ENCODE measurements around the gene TPK1.

Gene TPK1

DNA sequence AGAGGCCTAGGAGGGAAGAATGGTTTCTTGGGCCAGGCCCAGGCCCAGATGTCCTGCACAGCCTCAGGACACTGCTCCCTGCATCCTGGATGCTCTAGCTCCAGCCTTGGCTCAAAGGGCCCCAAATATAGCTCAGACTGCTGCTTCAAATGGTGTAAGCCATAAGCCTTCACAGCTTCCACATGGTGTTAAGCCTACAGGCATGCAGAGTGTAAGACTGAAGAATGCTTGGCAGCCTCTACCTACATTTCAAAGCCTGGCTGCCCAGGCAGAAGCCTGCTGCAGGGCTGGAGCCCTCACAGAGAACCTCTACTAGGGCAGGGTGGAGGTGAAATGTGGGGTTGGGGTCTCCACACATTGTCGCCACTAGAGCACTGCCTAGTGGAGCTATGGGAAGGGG is 118.1 kb downstream of the TPK1 start:
- TF ChIP-seq, protein P1, sequence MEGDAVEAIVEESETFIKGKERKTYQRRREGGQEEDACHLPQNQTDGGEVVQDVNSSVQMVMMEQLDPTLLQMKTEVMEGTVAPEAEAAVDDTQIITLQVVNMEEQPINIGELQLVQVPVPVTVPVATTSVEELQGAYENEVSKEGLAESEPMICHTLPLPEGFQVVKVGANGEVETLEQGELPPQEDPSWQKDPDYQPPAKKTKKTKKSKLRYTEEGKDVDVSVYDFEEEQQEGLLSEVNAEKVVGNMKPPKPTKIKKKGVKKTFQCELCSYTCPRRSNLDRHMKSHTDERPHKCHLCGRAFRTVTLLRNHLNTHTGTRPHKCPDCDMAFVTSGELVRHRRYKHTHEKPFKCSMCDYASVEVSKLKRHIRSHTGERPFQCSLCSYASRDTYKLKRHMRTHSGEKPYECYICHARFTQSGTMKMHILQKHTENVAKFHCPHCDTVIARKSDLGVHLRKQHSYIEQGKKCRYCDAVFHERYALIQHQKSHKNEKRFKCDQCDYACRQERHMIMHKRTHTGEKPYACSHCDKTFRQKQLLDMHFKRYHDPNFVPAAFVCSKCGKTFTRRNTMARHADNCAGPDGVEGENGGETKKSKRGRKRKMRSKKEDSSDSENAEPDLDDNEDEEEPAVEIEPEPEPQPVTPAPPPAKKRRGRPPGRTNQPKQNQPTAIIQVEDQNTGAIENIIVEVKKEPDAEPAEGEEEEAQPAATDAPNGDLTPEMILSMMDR (IDR thresholded peaks at IDR 0.05; ENCODE audit: low read length, missing control alignments), result no peak
- H3K4me3 ChIP-seq (replicated peaks; ENCODE audit: low read depth, low read length), result no peak overlapping the region
- DNase-seq (ENCODE audit: low read depth), result no peak

DNA sequence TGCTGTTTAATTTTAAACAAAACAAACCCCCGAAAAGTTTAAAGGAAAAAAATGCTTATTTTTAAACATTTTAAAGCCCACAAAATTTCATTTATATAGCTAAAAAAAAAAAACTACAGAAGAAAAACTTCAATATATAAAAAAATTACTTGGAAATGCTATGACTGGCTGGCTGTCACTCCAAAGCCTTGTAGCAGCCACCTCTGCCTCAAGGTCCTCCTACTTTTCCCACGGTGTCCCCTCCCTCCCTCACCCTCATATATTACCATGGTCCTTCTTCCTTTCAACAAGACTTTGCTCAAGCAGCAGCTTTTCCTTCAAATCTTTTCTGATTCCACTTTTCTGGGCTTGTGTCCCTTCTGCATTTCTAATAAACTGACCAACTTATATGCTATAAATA is 122.0 kb downstream of the TPK1 start:
- no peak for DNase-seq (ENCODE audit: low read depth)
- TF ChIP-seq, protein P1 (IDR thresholded peaks at IDR 0.05; ENCODE audit: low read length, missing control alignments), result no peak
- no peak overlapping the region for H3K4me3 ChIP-seq (replicated peaks; ENCODE audit: low read depth, low read length)

DNA sequence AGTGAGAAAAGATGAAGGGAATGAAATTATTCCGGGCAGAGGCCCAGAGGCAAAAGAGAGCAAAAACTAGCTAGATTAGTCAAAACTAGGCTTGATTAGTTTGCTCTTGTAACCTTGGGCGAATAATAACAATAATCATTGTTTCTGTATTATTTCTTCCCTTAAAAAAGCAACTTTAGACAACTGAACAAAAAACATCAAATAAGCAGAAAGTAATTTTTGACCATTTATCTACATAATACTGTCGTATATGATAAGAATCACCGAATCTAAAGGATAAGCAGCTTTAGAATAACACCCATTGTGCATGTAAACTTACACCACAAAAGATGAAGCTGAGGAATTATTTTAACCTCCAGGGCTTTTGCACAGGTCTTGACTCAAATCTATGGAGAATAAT is 125.1 kb downstream of the TPK1 start:
- TF ChIP-seq, protein P1 (IDR thresholded peaks at IDR 0.05; ENCODE audit: low read length, missing control alignments), result no peak
- no peak for DNase-seq (ENCODE audit: low read depth)
- no peak overlapping the region for H3K4me3 ChIP-seq (replicated peaks; ENCODE audit: low read depth, low read length)

DNA sequence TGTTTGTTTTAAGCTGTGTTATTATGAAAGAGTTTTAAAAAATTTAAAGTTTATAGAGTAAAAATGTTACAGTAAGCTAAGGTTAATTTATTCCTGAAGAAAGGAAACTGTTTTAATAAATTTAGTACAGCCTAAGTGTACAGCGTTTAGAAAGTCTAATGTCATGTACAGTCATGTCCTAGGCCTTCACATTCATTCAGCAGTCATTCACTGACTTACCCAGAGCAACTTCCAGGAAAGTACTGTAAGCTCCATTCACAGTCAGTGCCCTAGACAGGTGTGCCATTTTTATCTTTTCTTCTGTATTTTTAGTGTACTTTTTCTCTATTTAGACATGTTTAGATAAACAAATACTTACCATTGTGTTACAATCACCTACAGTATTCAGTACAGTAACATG is 126.8 kb downstream of the TPK1 start:
- TF ChIP-seq, protein P1 (IDR thresholded peaks at IDR 0.05; ENCODE audit: low read length, missing control alignments), result no peak
- no peak overlapping the region for H3K4me3 ChIP-seq (replicated peaks; ENCODE audit: low read depth, low read length)
- no peak for DNase-seq (ENCODE audit: low read depth)

DNA sequence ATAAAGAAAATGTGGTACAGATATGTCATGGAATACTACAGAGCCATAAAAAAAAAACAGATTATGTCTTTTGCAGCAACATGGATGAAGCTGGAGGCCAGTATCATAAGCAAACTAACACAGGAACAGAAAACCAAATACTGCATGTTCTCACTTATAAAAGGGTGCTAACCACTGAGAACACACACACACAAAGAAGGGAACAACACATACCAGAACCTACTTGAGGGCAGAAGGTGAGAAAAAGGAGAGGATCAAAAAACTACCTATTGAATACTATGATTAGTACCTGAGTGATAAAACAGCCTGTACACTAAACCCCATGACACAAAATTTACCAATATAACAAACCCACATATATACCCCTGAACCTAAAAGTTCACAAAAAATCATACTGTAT is 144.6 kb downstream of the TPK1 start:
- TF ChIP-seq, protein P1 (IDR thresholded peaks at IDR 0.05; ENCODE audit: low read length, missing control alignments), result no peak
- H3K4me3 ChIP-seq (replicated peaks; ENCODE audit: low read depth, low read length), result no peak overlapping the region
- DNase-seq (ENCODE audit: low read depth), result no peak

DNA sequence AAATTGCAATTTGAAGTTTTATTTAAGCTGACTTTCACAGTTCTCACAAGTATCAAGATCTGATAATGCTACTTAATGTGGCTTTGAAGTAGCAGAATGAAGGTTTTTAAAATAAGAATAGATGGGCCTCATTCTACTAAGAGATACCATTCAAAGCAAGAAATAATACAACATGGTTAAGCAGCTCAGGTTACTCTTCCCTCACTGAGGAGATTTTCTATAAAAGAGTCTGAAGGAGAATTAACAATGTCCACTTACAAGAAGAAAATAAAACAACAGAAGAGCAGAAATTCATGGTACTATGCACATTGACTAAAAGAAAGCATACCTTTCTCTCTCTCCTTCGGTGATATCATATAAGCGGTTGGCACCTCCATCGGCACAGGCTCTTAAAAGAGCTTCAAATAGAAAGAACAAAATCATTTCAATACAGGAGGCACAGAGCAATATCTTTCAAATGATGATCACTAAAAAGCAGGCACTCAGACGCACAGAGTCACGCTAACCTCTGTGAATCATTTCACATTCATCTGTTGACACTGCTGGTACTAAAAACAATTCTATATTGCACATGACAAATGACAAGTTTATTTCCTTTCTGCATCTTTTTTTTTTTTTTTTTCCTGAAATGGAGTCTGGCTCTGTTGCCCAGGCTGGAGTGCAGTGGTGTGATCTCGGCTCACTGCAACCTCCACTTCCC is 153.1 kb downstream of the TPK1 start:
- TF ChIP-seq, protein P1 (IDR thresholded peaks at IDR 0.05; ENCODE audit: low read length, missing control alignments), result no peak
- DNase-seq (ENCODE audit: low read depth), result no peak
- H3K4me3 ChIP-seq (replicated peaks; ENCODE audit: low read depth, low read length), result no peak overlapping the region

DNA sequence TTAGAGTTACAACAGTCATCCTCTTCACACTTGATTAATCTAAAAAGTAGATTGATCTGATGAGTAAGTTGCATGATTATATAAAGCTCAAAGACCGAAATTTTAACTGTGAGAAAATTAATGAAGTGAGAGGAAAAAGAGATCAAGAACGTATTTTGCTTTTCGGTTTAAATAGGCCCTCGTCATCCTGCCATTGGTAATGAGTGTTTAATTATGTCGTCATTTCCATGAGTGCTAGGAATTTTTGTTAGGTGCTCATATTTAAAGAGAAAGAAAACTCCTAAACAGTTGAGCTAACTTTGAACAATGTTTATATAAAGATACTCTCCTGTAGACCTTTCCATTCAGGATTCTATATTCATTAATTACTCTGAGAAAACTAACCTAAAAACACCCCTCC is 159.4 kb downstream of the TPK1 start:
- no peak overlapping the region for H3K4me3 ChIP-seq (replicated peaks; ENCODE audit: low read depth, low read length)
- TF ChIP-seq, protein P1 (IDR thresholded peaks at IDR 0.05; ENCODE audit: low read length, missing control alignments), result no peak
- DNase-seq (ENCODE audit: low read depth), result no peak
